ENCODE measurements around the gene SNRK. TPM values are rescaled to one million over a fixed set of nuclear protein-coding genes. Genes with fewer than 3 reads are reported as not detected.

The SNRK gene
- total RNA-seq, 1 experiment from 2014 or later, result 12.0 TPM

- H3K23me2 ChIP-seq (ENCODE audit: insufficient read length, low read depth, low read length, poor library complexity, severe bottlenecking), result no peaks in the 10 kb centered on the region
- no peak overlapping the region for H3K14ac ChIP-seq (ENCODE audit: insufficient read depth, low read length)
- peaks cover 8 to 29% (median 13%) of the 10 kb centered on the region in 3 experiments for H3K36me3 Mint-ChIP-seq (ENCODE audit: insufficient read depth in 1 of 3, low read depth in 3 of 3)
- H3K4me2 ChIP-seq (ENCODE audit: insufficient read depth, insufficient read length, low read length), result no peak overlapping the region
- H3K4me1 ChIP-seq (ENCODE audit: insufficient read depth, low read length), result no peaks in the 10 kb centered on the region; the same call in 1 of the 2 replicates
- H2BK120ac ChIP-seq (ENCODE audit: low read depth, low read length, poor library complexity, severe bottlenecking), result no peak overlapping the region
- H2BK12ac ChIP-seq (ENCODE audit: insufficient read length, low read depth, low read length), result no peak overlapping the region
- no peak overlapping the region for H4K5ac ChIP-seq (ENCODE audit: insufficient read length, low read depth, low read length)
- H3K18ac ChIP-seq (ENCODE audit: insufficient read length, low read depth, low read length), result no peak overlapping the region
- no peak overlapping the region for H4K8ac ChIP-seq (replicated peaks; ENCODE audit: insufficient read length, low read depth, low read length)
- no peak overlapping the region for H3K56ac ChIP-seq (ENCODE audit: insufficient read length, low read depth, low read length)
- no peaks in the 10 kb centered on the region for H4K20me1 ChIP-seq (ENCODE audit: control insufficient read depth, insufficient read depth, insufficient read length)
- no peak overlapping the region for H3K4ac ChIP-seq (ENCODE audit: low read depth, low read length)
- no peak for TF ChIP-seq CTCF (conservative IDR thresholded peaks at IDR 0.05)
- no peak overlapping the region for H2BK5ac ChIP-seq (ENCODE audit: insufficient read length, low read length)
- DNase-seq, result no peak
- WGBS (ENCODE audit: extremely low coverage, insufficient read length, low lambda C conversion rate), result no CpG with 5 or more reads among the region's 9 CpGs
- H3K9ac ChIP-seq (ENCODE audit: extremely low read depth, insufficient read length, low read length), result no peak overlapping the region
- no peaks in the 10 kb centered on the region for H3K9me3 ChIP-seq (ENCODE audit: control insufficient read depth, low read depth, low read length)
- no peak overlapping the region for H2AFZ ChIP-seq (ENCODE audit: low read length)
- no peak overlapping the region for H4K91ac ChIP-seq (ENCODE audit: insufficient read length, low read depth, low read length)
- no peak overlapping the region for H2BK20ac ChIP-seq (ENCODE audit: low read depth, low read length, poor library complexity, severe bottlenecking)
- H3K27ac ChIP-seq (ENCODE audit: insufficient read length, low read depth, low read length), result no peak overlapping the region
- H3K4me3 Mint-ChIP-seq, result no peak overlapping the region
- no peak overlapping the region for H3K23ac ChIP-seq (ENCODE audit: insufficient read length, low read depth, low read length)
- H3K4me1 Mint-ChIP-seq, result peaks cover 16 to 19% of the 10 kb centered on the region in 2 experiments
- H3K79me2 ChIP-seq (ENCODE audit: insufficient read depth, low read length), result no peaks in the 10 kb centered on the region
- peak overlapping the region in 1 of 3 experiments; percentile 83; a peak in 1 of 7 replicates for H3K27ac Mint-ChIP-seq
- H3K9me3 Mint-ChIP-seq, result no peaks in the 10 kb centered on the region; a peak in 1 of 5 replicates
- H2AK5ac ChIP-seq (ENCODE audit: insufficient read length, low read length), result no peak overlapping the region
- no peak overlapping the region for H3T11ph ChIP-seq (ENCODE audit: low read length)
- H3K27me3 Mint-ChIP-seq (ENCODE audit: low read depth), result peaks cover 1% of the 10 kb centered on the region; the same call in 1 of the 2 replicates
- H3K27me3 ChIP-seq (ENCODE audit: insufficient read depth, low read length), result no peaks in the 10 kb centered on the region
- no peak overlapping the region for H2BK15ac ChIP-seq (ENCODE audit: low read depth, low read length)
- no peaks in the 10 kb centered on the region for H3K79me1 ChIP-seq (ENCODE audit: insufficient read depth, low read depth, low read length, poor library complexity, severe bottlenecking)
Observed at GRCh38 chr3:43366885-43367284, 80.5 kb downstream of the SNRK start.
